SH-SY5Y (cell line): ENCODE measurements around the gene CCR5AS.

Source experiments
- GATA2 ChIP-seq: IDR thresholded peaks from 2 replicates; pipeline ENCODE4 v1.6.1; 2011; ENCODE audit warnings: mild to moderate bottlenecking, low read depth, low read length
- GATA3 ChIP-seq: IDR thresholded peaks from 2 replicates; pipeline ENCODE4 v1.6.1; 2011; ENCODE audit warnings: low read depth, mild to moderate bottlenecking, low read length, moderate library complexity

GRCh38 chr3:46374755-46375154 is 32.1 kb downstream of the CCR5AS start:
- TF ChIP-seq GATA3 = no peak
- no peak for TF ChIP-seq GATA2
